K562 (cell line): Measurements from ENCODE around the gene DNAAF2. TPM values are rescaled to one million over a fixed set of nuclear protein-coding genes. Genes with fewer than 3 reads are reported as not detected.

Experiments
- RAD51 ChIP-seq: fragments of 450-650 bp; IDR thresholded peaks from 2 replicates; pipeline ENCODE4 v1.7.1; 2016; ENCODE audit warnings: low read depth, mild to moderate bottlenecking, borderline replicate concordance
- REST ChIP-seq, 2 experiments: fragments of 450-650 bp; formaldehyde crosslinking in 1 of 2; IDR thresholded peaks; 2 replicates each; pipeline versions ENCODE4 v1.4.0 to v1.6.1; 2014 to 2020; ENCODE audit warnings: mild to moderate bottlenecking in 2 of 2, borderline replicate concordance in 1 of 2, low read depth in 1 of 2
- TGIF2 ChIP-seq: sonication (generic); formaldehyde crosslinking; IDR thresholded peaks from 2 replicates; pipeline ENCODE4 v1.8.1; 2022; ENCODE audit warnings: mild to moderate bottlenecking, missing genetic modification reagents, moderate library complexity
- TSHZ1 ChIP-seq: fragments of 250-450 bp; sonication (Bioruptor Pico); IDR thresholded peaks from 2 replicates; pipeline ENCODE4 v1.4.0; 2020; ENCODE audit warnings: mild to moderate bottlenecking, moderate library complexity
- YY1 ChIP-seq, 3 experiments: IDR thresholded peaks; 2 replicates each; pipeline ENCODE4 v1.6.1; 2011; ENCODE audit warnings: low read length in 2 of 3, mild to moderate bottlenecking in 2 of 3, moderate library complexity in 2 of 3, borderline replicate concordance in 1 of 3, control low read depth in 1 of 3, low read depth in 1 of 3; ENCODE audit not compliant: insufficient read depth in 3 of 3, insufficient replicate concordance in 2 of 3, control insufficient read depth in 1 of 3, insufficient read length in 1 of 3; ENCODE audit errors: extremely low read depth in 1 of 3
- ZNF518B ChIP-seq: fragments of 250-450 bp; sonication (Bioruptor Pico); IDR thresholded peaks from 2 replicates; pipeline ENCODE4 v1.5.0; 2021; ENCODE audit warnings: mild to moderate bottlenecking, moderate library complexity
- polyA plus RNA-seq, 8 experiments: library from polyadenylated mRNA; depleted of rRNA in 4 of 8; stranded (reverse) in 5 of 8; unstranded in 3 of 8; fragments of >200 nt; fragmentation: Nextera tagmentation in 2 of 8; fragmentation: Illumina TruSeq in 1 of 8; extraction: Ambion mirVana in 2 of 8; extraction: Trizol in 1 of 8; gene quantifications; 2 replicates each; pipeline versions ENCODE4 v1.2.1 to v1.2.3, GENCODE V29; 2011 to 2014; ENCODE audit warnings: inconsistent platforms in 1 of 8, missing spikeins in 1 of 8
- total RNA-seq, 7 experiments: library from RNA; depleted of rRNA in 6 of 7; stranded (reverse); fragments of >200 nt in 6 of 7; fragmentation: Illumina TruSeq in 2 of 7; extraction: Trizol in 2 of 7; gene quantifications; 2 replicates each; pipeline versions ENCODE4 v1.2.1 to v1.2.3, GENCODE V29; 2011 to 2021; ENCODE audit warnings: low replicate concordance in 1 of 7
- TF ChIP-seq, protein P1 (sequence below): IDR thresholded peaks from 2 replicates; pipeline ENCODE4 v1.6.1; 2016; ENCODE audit warnings: missing genetic modification characterization, missing compliant biosample characterization

The DNAAF2 gene
- total and polyA plus RNA-seq, 9 of the 15 experiments (the other 6 are each of a cell fraction or from before 2014, with no cell fraction given): 2.4 to 14.6 (median 11.1) TPM

DNA sequence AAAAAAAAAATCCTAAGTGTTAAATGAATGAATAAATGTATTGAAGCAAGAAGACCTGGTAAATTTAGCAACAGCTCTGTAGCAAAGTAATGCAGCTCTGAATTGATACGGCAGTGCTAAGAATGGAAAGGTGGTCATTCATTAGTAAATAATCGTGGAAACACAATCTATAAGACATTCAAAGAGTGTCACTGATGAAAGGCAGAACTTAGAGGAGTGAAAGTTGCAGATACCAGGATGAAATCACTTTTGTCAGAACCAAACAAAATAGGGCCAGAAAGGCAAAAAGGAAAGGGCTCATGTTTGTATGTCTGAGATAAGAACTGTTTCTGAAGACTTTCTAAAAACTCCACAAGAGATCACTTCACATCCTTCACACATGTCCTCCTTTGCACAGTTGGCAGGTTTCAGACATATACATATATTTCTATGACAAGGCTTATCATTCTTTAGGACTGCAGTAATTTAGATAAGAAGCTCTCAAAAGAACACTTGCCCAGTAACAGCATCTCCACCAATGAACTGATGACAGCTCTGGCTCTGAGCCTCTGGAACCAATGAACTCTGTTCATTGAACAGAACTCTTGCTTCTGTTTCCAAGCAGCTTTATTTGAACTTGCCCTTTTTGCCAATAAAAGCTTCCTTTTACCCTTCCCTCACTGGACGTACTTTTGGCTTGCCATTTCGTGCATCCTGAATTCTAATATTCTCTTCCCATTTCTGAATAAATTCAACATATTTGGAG lies 40.5 kb downstream of the DNAAF2 start (continued):
- TF ChIP-seq TSHZ1 (CRISPR knock-in tag) (no peak), ZNF518B (no peak), YY1 (IDR thresholded peaks at IDR 0.05; ENCODE audit: borderline replicate concordance in 1 of 3, control insufficient read depth in 1 of 3, extremely low read depth in 1 of 3, insufficient read depth in 3 of 3, insufficient read length in 1 of 3, insufficient replicate concordance in 2 of 3, low read depth in 1 of 3, low read length in 2 of 3) (no peak), REST (IDR thresholded peaks at IDR 0.05; ENCODE audit: borderline replicate concordance) (no peak), REST (CRISPR knock-in tag; IDR thresholded peaks at IDR 0.05; ENCODE audit: low read depth) (no peak), RAD51 (no peak), TGIF2 (CRISPR knock-in tag) (no peak)
- TF ChIP-seq, protein P1, sequence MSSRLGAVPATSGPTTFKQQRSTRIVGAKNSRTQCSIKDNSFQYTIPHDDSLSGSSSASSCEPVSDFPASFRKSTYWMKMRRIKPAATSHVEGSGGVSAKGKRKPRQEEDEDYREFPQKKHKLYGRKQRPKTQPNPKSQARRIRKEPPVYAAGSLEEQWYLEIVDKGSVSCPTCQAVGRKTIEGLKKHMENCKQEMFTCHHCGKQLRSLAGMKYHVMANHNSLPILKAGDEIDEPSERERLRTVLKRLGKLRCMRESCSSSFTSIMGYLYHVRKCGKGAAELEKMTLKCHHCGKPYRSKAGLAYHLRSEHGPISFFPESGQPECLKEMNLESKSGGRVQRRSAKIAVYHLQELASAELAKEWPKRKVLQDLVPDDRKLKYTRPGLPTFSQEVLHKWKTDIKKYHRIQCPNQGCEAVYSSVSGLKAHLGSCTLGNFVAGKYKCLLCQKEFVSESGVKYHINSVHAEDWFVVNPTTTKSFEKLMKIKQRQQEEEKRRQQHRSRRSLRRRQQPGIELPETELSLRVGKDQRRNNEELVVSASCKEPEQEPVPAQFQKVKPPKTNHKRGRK: no peak
